SK-N-MC (cell line): ENCODE results near the gene MRPS9.

Source experiments
- DNase-seq: peaks from one replicate; pipeline ENCODE4 v3.0.0-alpha.2; 2011; ENCODE audit warnings: low read depth, low spot score
- H3K27ac ChIP-seq: fragments of 200-600 bp; sonication (generic); 2 replicates; pipeline ENCODE4 v1.5.1; 2016; ENCODE audit warnings: mixed run types
- H3K36me3 ChIP-seq: fragments of 200-600 bp; sonication (generic); 2 replicates; pipeline ENCODE4 v1.6.1; 2017; ENCODE audit warnings: antibody characterized with exemption, low read length, mixed read lengths; ENCODE audit not compliant: insufficient read depth
- H3K4me3 ChIP-seq: fragments of 200-600 bp; sonication (generic); 2 replicates; pipeline ENCODE4 v1.5.1; 2016
- H3K9ac ChIP-seq: fragments of 200-600 bp; sonication (generic); 2 replicates; pipeline ENCODE4 v1.8.0; 2017; ENCODE audit warnings: mixed run types, mixed read lengths; ENCODE audit not compliant: insufficient read length
- H3K9me3 ChIP-seq: fragments of 200-600 bp; sonication (generic); 2 replicates; pipeline ENCODE4 v1.6.1; 2017; ENCODE audit warnings: low read depth, mild to moderate bottlenecking, antibody characterized with exemption, low read length, moderate library complexity, mixed read lengths
- EZH2 ChIP-seq: fragments of 200-600 bp; sonication (generic); IDR thresholded peaks from one replicate; pipeline ENCODE4 v1.6.1; 2017; ENCODE audit warnings: antibody characterized with exemption
- FOXP2 ChIP-seq: optimal IDR thresholded peaks from 2 replicates; pipeline ENCODE3; 2011; ENCODE audit warnings: mild to moderate bottlenecking, moderate library complexity; ENCODE audit not compliant: insufficient read depth; ENCODE audit errors: extremely low read length, control extremely low read depth
- POLR2AphosphoS5 ChIP-seq: IDR thresholded peaks from 2 replicates; pipeline ENCODE4 v1.6.1; 2012; ENCODE audit warnings: mild to moderate bottlenecking, low read depth, low read length, borderline replicate concordance

The MRPS9 gene

GRCh38 chr2:105143467-105144151 lies 105.7 kb downstream of the MRPS9 start:
- H3K9ac ChIP-seq = no peak overlapping the region
- DNase-seq = no peak

GRCh38 chr2:105144152-105144940 lies 106.5 kb downstream of the MRPS9 start:
- Histone ChIP-seq H3K36me3 (no peaks in the 10 kb centered on the region), H3K4me3 (no peak overlapping the region), H3K27ac (no peak overlapping the region), H3K9ac (no peak overlapping the region), H3K9me3 (no peaks in the 10 kb centered on the region)
- DNase-seq = no peak
- peak; percentile 83 for TF ChIP-seq EZH2
- TF ChIP-seq POLR2AphosphoS5 = no peak

More at GRCh38 chr2:105143467-105144151, 105.7 kb downstream of the MRPS9 start:
- TF ChIP-seq FOXP2 = no peak
- peak; percentile 53 for TF ChIP-seq EZH2
- no peak for TF ChIP-seq POLR2AphosphoS5
- Histone ChIP-seq H3K27ac (no peak overlapping the region), H3K4me3 (no peak overlapping the region), H3K36me3 (no peaks in the 10 kb centered on the region), H3K9me3 (no peaks in the 10 kb centered on the region)

- Histone ChIP-seq H3K27ac (no peak overlapping the region), H3K36me3 (no peaks in the 10 kb centered on the region), H3K9me3 (no peaks in the 10 kb centered on the region), H3K4me3 (no peak overlapping the region), H3K9ac (no peak overlapping the region)
- DNase-seq = no peak
- TF ChIP-seq EZH2 (no peak), POLR2AphosphoS5 (no peak), FOXP2 (no peak)
Observed at GRCh38 chr2:105144941-105145300, 107.1 kb downstream of the MRPS9 start.

GRCh38 chr2:105149272-105149671 lies 111.4 kb downstream of the MRPS9 start:
- H3K9me3 ChIP-seq = no peaks in the 10 kb centered on the region
- no peaks in the 10 kb centered on the region for H3K36me3 ChIP-seq
- DNase-seq = no peak
- no peak overlapping the region for H3K27ac ChIP-seq
- no peak overlapping the region for H3K9ac ChIP-seq
- H3K4me3 ChIP-seq = no peak overlapping the region
- TF ChIP-seq FOXP2 (no peak), EZH2 (no peak), POLR2AphosphoS5 (no peak)
